Gastroesophageal sphincter (tissue), 4 donors: Measurements from ENCODE around the gene DOCK9. TPM values are rescaled to one million over a fixed set of nuclear protein-coding genes. Genes with fewer than 3 reads are reported as not detected.
"Not testable (repeated sequence)": the region's sequence is repeated elsewhere in the genome, so short reads cannot be mapped to it uniquely, and the experiment has no call there.

Source experiments
- ATAC-seq: fragments of 150-250 bp; one replicate; pipeline ENCODE4 v1.9.1; 2016; ENCODE audit warnings: mild to moderate bottlenecking, moderate library complexity
- H3K27ac ChIP-seq, 4 donors: fragments of 200-600 bp; sonication (generic) in 3 of 4; 1 replicate in 3 of 4; 2 replicates in 1 of 4; pipeline ENCODE4 v1.5.1; 2016 to 2019
- H3K27me3 ChIP-seq: fragments of 200-600 bp; sonication (generic); one replicate; pipeline ENCODE4 v1.5.1; 2019
- H3K36me3 ChIP-seq, 2 donors: fragments of 200-600 bp; sonication (generic); one replicate each; pipeline ENCODE4 v1.5.1; 2019; ENCODE audit warnings: control low read depth in 1 of 2
- H3K4me1 ChIP-seq, 3 donors: fragments of 200-600 bp; sonication (generic); 1 replicate in 2 of 3; 2 replicates in 1 of 3; pipeline ENCODE4 v1.5.1; 2016 to 2019; ENCODE audit warnings: control low read depth in 2 of 3
- H3K4me3 ChIP-seq, 2 donors: fragments of 200-600 bp; sonication (generic); one replicate each; pipeline ENCODE4 v1.5.1; 2019; ENCODE audit warnings: mild to moderate bottlenecking in 1 of 2, moderate library complexity in 1 of 2
- H3K9me3 ChIP-seq, 3 donors: fragments of 200-600 bp; sonication (generic); one replicate each; pipeline ENCODE4 v1.5.1; 2017 to 2019; ENCODE audit warnings: control low read depth in 2 of 3
- EP300 ChIP-seq: sonication (generic); formaldehyde crosslinking; IDR thresholded peaks from one replicate; pipeline ENCODE4 v1.6.1; 2017; ENCODE audit warnings: antibody characterized with exemption, mild to moderate bottlenecking
- POLR2A ChIP-seq, 2 donors: fragments of 450-650 bp; IDR thresholded peaks; one replicate each; pipeline ENCODE4 v1.6.1; 2017; ENCODE audit warnings: antibody characterized with exemption in 2 of 2, mild to moderate bottlenecking in 2 of 2, moderate library complexity in 1 of 2
- POLR2AphosphoS5 ChIP-seq: sonication (generic); formaldehyde crosslinking; IDR thresholded peaks from one replicate; pipeline ENCODE4 v1.6.1; 2017; ENCODE audit warnings: antibody characterized with exemption
- WGBS, 2 donors: methylation state at CpG; one replicate each; pipeline ENCODE4 v1.1.5; 2018; ENCODE audit warnings: low coverage in 1 of 2; 5-methylcytosine and 5-hydroxymethylcytosine counted together
- total RNA-seq, 4 donors: library from RNA; depleted of rRNA; stranded (reverse); fragments of >200 nt; gene quantifications; one replicate each; pipeline ENCODE4 v1.1.0, GENCODE V29; 2016
- TF ChIP-seq, protein P1 (sequence below), 4 experiments: fragments of 200-600 bp in 2 of 4; fragments of 450-650 bp in 2 of 4; sonication (generic) in 1 of 4; IDR thresholded peaks; one replicate each; pipeline ENCODE4 v1.5.1; 2017 to 2019; ENCODE audit warnings: antibody characterized with exemption in 4 of 4, mild to moderate bottlenecking in 2 of 4, moderate library complexity in 2 of 4

Gene DOCK9
- total RNA-seq, 4 donors from 2014 or later: 84.1 to 203 (median 150) TPM

DNA sequence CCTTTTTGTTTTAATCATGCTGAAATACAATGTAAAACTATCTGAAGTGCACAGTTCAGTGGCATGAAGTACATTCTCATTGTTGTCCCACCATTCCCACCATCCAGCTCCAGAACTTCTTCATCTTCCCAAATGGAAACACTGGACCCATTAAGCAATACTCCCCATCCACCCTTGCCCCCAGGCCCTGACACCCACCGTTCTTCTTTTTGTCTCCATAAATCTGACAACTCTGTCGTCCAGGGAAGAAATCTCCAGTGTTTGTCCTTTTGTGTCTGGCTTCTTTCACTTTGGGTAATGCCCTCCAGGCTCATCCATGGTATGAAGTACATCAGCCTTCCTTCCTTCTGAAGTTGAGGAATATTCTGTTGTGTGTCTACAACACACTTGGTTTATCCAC, 222.7 kb downstream of the DOCK9 start:
- WGBS, 2 donors: 57 to 90% methylated on average over 1 to 2 of the region's 2 CpGs
- TF ChIP-seq EP300 (no peak), POLR2AphosphoS5 (no peak), POLR2A (IDR thresholded peaks at IDR 0.05) (no peak)
- TF ChIP-seq, protein P1, sequence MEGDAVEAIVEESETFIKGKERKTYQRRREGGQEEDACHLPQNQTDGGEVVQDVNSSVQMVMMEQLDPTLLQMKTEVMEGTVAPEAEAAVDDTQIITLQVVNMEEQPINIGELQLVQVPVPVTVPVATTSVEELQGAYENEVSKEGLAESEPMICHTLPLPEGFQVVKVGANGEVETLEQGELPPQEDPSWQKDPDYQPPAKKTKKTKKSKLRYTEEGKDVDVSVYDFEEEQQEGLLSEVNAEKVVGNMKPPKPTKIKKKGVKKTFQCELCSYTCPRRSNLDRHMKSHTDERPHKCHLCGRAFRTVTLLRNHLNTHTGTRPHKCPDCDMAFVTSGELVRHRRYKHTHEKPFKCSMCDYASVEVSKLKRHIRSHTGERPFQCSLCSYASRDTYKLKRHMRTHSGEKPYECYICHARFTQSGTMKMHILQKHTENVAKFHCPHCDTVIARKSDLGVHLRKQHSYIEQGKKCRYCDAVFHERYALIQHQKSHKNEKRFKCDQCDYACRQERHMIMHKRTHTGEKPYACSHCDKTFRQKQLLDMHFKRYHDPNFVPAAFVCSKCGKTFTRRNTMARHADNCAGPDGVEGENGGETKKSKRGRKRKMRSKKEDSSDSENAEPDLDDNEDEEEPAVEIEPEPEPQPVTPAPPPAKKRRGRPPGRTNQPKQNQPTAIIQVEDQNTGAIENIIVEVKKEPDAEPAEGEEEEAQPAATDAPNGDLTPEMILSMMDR (IDR thresholded peaks at IDR 0.05): no peak
- H3K9me3 ChIP-seq: peaks cover 0 to 15% (median 0%) of the 10 kb centered on the region in 3 donors
- no peak overlapping the region for H3K4me3 ChIP-seq
- no peaks in the 10 kb centered on the region for H3K36me3 ChIP-seq
- ATAC-seq: no peak
- H3K27ac ChIP-seq: no peak overlapping the region
- H3K27me3 ChIP-seq: peaks cover 49% of the 10 kb centered on the region
- peaks cover 0 to 15% (median 7%) of the 10 kb centered on the region in 3 donors for H3K4me1 ChIP-seq

DNA sequence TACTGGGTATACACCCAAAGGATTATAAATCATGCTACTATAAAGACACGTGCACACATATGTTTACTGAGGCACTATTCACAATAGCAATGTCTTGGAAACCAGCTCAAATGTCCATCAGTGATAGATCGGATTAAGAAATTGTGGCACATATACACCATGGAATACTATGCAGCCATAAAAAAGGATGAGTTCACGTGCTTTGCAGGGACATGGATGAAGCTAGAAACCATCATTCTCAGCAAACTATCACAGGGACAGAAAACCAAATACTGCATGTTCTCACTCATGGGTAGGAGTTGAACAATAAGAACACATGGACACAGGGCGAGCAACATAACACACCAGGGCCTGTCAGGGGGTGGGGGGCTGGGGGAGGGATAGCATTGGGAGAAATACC, 223.4 kb downstream of the DOCK9 start:
- WGBS, 2 donors: 82 to 88% methylated on average over 3 to 4 of the region's 4 CpGs
- ATAC-seq, H3K4me3 ChIP-seq, H3K27ac ChIP-seq, H3K36me3 ChIP-seq: not testable (repeated sequence)
- Histone ChIP-seq H3K4me1 (peaks cover 0 to 15% (median 7%) of the 10 kb centered on the region in 3 donors), H3K27me3 (peaks cover 52% of the 10 kb centered on the region), H3K9me3 (peaks cover 0 to 15% (median 0%) of the 10 kb centered on the region in 3 donors)

DNA sequence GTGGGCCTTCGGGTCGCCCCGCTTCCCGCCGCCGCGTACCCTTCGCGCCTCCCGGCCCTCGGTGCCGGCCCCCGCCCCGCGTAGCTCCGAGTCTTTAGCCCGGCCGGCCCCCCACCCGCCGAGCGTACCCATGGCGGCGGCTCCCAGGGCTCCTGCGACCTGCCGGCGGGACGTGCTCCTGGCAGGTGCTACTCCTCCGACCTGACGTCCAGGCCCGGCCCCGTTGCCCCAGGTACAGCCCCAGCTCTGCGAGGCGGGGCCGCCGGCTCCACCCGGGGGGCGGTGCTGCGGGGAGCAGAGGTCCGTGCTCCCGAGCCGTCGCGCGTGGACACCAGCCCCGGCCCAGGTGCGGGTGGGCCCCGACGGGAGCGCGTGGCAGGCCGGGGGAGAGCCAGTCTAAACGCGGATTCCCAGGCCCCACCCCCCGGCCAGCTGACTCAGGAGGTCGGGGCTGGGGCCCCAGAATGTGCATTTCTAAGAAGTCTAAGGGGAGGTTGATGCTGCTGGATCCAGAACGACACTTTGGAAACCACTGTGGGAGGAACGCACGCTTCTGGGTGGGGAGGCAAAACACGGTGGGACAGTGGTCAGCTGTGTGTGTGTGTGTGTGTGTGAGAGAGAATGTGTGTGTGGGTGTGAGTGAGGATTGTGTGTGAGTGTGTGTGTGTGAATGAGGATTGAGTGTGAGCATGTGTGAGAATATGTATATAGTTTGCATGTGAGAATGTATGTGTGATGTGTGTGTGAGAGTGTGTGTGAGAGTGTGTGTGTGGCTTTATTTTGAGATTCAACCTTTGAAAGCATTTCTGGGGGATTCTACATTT, 225.2 kb downstream of the DOCK9 start, which contains the start of gene SLC15A1:
Gene SLC15A1 (minus strand): TSS at position 206 of the 824 bp plus-strand sequence. CDS start 74 bp downstream, at position 132.
- Histone ChIP-seq H3K27me3 (peaks cover 52% of the 10 kb centered on the region), H3K4me1 (peaks cover 0 to 15% (median 7%) of the 10 kb centered on the region in 3 donors), H3K4me3 (peak within 1 kb of the TSS in 1 of 2 donors; percentile 47), H3K9me3 (peaks cover 0 to 15% (median 0%) of the 10 kb centered on the region in 3 donors), H3K27ac (no peak within 1 kb of the TSS), H3K36me3 (no peaks in the 10 kb centered on the region)
- TF ChIP-seq EP300 (no peak), POLR2AphosphoS5 (no peak), POLR2A (IDR thresholded peaks at IDR 0.05) (no peak)
- TF ChIP-seq, protein P1 (IDR thresholded peaks at IDR 0.05): no peak
- WGBS, 2 donors: 50 to 70% methylated on average over 4 of the region's 59 CpGs
- ATAC-seq: peak; percentile 20

DNA sequence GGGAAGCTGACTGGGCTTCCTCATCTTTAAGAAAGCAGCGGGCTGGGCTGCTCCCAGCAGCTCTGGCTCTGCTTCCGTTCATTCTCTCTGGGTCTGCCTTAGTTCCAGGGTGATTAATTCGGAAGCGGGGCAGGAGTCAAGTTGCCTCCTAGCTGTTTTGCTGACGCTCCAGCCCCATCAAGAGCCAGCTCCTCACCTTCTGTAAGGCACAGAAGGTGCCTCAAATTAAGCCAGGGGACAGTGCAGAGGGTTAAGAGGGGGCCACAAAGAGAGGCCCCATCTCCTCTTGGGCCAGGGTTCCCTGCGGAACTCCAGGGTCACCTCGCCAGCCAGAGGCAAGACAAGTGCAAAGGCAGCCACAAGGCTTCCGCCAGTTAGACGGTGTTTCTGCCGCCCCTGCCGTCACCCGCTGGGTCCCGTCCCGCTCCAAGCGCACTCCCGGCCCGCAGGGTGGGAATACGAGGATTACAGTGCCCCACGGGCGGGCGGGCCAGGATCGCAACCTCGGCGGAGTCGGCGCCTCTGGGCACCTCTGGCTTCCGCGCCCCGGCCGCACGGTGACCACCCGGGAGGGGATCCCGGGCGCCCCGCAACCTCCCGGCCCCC, 225.9 kb downstream of the DOCK9 start:
- H3K4me3 ChIP-seq: peak overlapping the region in 1 of 2 donors; percentile 47
- peaks cover 0 to 15% (median 7%) of the 10 kb centered on the region in 3 donors for H3K4me1 ChIP-seq
- H3K27ac ChIP-seq: no peak overlapping the region
- no CpG with 5 or more reads among the region's 36 CpGs for WGBS, 2 donors
- peaks cover 0 to 15% (median 0%) of the 10 kb centered on the region in 3 donors for H3K9me3 ChIP-seq
- H3K36me3 ChIP-seq: no peaks in the 10 kb centered on the region
- H3K27me3 ChIP-seq: peaks cover 52% of the 10 kb centered on the region
- no peak for TF ChIP-seq POLR2A (IDR thresholded peaks at IDR 0.05)
- no peak for TF ChIP-seq POLR2AphosphoS5
- TF ChIP-seq, protein P1 (IDR thresholded peaks at IDR 0.05): no peak
- TF ChIP-seq EP300: no peak
- ATAC-seq: peak; percentile 32

DNA sequence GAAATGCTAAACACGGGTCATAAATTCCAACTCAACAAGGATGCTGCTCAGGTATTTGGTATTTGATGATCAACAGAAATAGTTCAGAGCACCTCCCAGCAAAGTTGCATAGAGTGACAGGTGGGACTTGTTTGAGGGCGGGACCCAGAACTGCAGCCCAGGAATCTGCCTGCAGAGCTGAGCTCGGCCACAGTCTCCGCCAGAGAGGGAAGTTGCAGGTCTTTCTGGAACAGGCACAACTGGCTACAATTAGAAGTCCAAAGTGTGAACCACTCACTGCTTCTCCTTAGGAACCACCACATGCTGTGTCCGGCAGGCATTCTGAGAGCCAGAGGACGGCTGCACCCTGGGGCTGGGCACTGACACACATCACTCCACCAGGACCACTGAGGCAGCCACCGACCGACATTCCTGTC, 226.5 kb downstream of the DOCK9 start:
- TF ChIP-seq, protein P1 (IDR thresholded peaks at IDR 0.05): no peak
- no peak for TF ChIP-seq POLR2AphosphoS5
- TF ChIP-seq POLR2A (IDR thresholded peaks at IDR 0.05): no peak
- no peak for TF ChIP-seq EP300
- H3K27me3 ChIP-seq: peaks cover 52% of the 10 kb centered on the region
- ATAC-seq: no peak
- H3K4me1 ChIP-seq: peaks cover 0 to 15% (median 7%) of the 10 kb centered on the region in 3 donors
- no peak overlapping the region for H3K4me3 ChIP-seq
- WGBS, 2 donors: 45 to 80% methylated on average over 1 to 4 of the region's 8 CpGs
- no peaks in the 10 kb centered on the region for H3K36me3 ChIP-seq
- no peak overlapping the region for H3K27ac ChIP-seq
- H3K9me3 ChIP-seq: peaks cover 0 to 15% (median 0%) of the 10 kb centered on the region in 3 donors
